Thymus (tissue), 11 donors: ENCODE measurements around the gene KCNJ14. TPM values are rescaled to one million over a fixed set of nuclear protein-coding genes. Genes with fewer than 3 reads are reported as not detected.

Experiments used
- DNase-seq, 9 donors: peaks; one replicate each; pipeline ENCODE4 v3.0.0-alpha.2; 2013; ENCODE audit warnings: low spot score in 9 of 9, low read depth in 6 of 9, missing footprints in 1 of 9
- H3K27ac ChIP-seq, 2 donors: one replicate each; pipeline ENCODE4 v1.5.1; 2013; ENCODE audit warnings: control low read depth in 1 of 2, low read depth in 1 of 2, low read length in 1 of 2, mild to moderate bottlenecking in 1 of 2, moderate library complexity in 1 of 2
- H3K27me3 ChIP-seq, 2 donors: one replicate each; pipeline ENCODE4 v1.5.1; 2013; ENCODE audit warnings: low read length in 1 of 2; ENCODE audit not compliant: control insufficient read depth in 2 of 2, insufficient read depth in 1 of 2
- H3K36me3 ChIP-seq, 2 donors: one replicate each; pipeline ENCODE4 v1.5.1; 2013; ENCODE audit warnings: low read length in 1 of 2, mild to moderate bottlenecking in 1 of 2, moderate library complexity in 1 of 2; ENCODE audit not compliant: control insufficient read depth in 2 of 2, insufficient read depth in 2 of 2
- H3K4me1 ChIP-seq, 2 donors: one replicate each; pipeline ENCODE4 v1.5.1; 2013; ENCODE audit warnings: low read length in 2 of 2; ENCODE audit not compliant: control insufficient read depth in 2 of 2, insufficient read depth in 2 of 2
- H3K4me3 ChIP-seq, 2 donors: one replicate each; pipeline ENCODE4 v1.5.1; 2013; ENCODE audit warnings: low read length in 2 of 2, control low read depth in 1 of 2, mild to moderate bottlenecking in 1 of 2
- H3K9me3 ChIP-seq, 2 donors: one replicate each; pipeline ENCODE4 v1.5.1; 2013; ENCODE audit warnings: low read length in 1 of 2, mild to moderate bottlenecking in 1 of 2; ENCODE audit not compliant: control insufficient read depth in 2 of 2, insufficient read depth in 1 of 2
- WGBS: extraction: QIAGEN DNeasy Blood & Tissue Kit; methylation state at CpG from one replicate; pipeline ENCODE4 v1.1.7; 2013; 5-methylcytosine and 5-hydroxymethylcytosine counted together
- polyA plus RNA-seq: library from polyadenylated mRNA; stranded (reverse); fragments of 200-250 nt; gene quantifications from one replicate; pipeline ENCODE4 v1.2.3, GENCODE V29; 2013
- total RNA-seq: library from RNA; stranded (reverse); fragments of 120-200 nt; gene quantifications from one replicate; pipeline ENCODE4 v1.2.4, GENCODE V29; 2013
- donor health status: healthy.

KCNJ14 gene
- total and polyA plus RNA-seq, 2 donors = 0.19 to 0.78 TPM

DNA sequence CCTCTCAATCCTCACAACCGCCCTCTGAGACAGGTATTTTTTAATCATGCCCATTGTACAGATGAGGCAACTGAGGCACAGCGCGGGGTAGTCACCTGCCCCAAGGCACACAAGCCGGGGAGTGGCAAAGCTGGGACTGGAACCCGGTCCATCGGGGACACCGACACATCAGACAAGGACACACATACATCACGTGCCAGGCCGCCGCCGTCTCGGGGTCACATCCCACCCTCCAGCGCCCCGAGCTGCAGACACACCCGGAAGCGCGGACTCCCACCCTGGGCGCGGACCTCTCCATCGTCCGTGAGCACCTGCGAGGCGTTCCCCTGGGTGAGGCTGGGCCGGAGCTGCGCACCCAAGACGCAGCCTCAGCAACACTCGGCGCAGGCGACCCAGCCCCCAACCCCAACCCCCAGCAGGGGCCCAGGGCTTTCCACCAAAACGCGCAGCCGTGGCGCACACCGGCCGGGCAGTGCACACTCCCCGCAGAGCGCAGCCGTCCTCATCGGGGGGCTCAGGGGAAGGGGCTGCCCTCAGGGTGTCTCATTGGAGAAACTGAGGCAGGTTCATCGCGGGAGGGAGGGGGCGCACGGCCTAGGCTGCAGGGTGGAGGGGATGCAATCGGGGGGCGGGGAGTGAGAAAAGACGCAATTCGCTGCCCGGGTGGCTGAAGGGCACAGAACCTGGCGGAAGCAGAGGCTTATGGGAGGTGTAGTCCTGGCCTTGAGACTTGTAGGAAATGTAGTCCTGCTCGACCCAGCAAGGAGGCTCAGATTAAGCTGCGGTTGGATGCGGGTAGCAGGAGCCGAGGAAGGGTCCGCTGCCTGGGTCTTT is 58.1 kb downstream of the KCNJ14 start:
- H3K27ac ChIP-seq = peak overlapping the region in 1 of 2 donors; percentile 52
- 3% methylated on average over 54 of the region's 54 CpGs for WGBS

DNA sequence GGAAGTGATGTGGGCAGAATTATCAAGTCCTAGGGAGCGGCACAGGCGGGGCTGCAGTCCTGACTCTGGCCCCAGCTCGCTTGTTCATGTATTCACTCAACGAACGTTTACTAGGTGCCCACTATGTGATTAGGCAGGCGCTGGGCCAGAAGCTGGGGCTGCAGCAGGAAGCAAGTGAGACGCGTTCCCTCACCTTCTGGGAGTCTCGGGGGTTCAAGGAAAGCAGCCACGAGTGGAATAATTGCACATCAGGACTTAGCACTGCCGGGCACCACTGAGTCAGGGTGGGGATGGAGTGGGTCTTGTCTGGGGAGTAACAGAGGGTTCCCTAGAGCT is 58.7 kb downstream of the KCNJ14 start:
- 49% methylated on average over 11 of the region's 11 CpGs for WGBS
- Histone ChIP-seq H3K36me3 (no peaks in the 10 kb centered on the region), H3K4me1 (peaks cover 10 to 20% of the 10 kb centered on the region in 2 donors), H3K27me3 (peaks cover 35 to 53% of the 10 kb centered on the region in 2 donors), H3K27ac (no peak overlapping the region), H3K4me3 (peak overlapping the region in 1 of 2 donors; percentile 83), H3K9me3 (peaks cover 0 to 11% of the 10 kb centered on the region in 2 donors)
- DNase-seq = no peak

More for the DNA sequence above, 58.1 kb downstream of the KCNJ14 start:
- H3K36me3 ChIP-seq = no peaks in the 10 kb centered on the region
- peaks cover 10 to 20% of the 10 kb centered on the region in 2 donors for H3K4me1 ChIP-seq
- peak in 6 of 9 donors; percentile 55 to 88 (median 74) for DNase-seq
- peak overlapping the region; percentile 49 to 83 for H3K4me3 ChIP-seq
- peaks cover 37 to 57% of the 10 kb centered on the region in 2 donors for H3K27me3 ChIP-seq
- peaks cover 0 to 11% of the 10 kb centered on the region in 2 donors for H3K9me3 ChIP-seq

DNA sequence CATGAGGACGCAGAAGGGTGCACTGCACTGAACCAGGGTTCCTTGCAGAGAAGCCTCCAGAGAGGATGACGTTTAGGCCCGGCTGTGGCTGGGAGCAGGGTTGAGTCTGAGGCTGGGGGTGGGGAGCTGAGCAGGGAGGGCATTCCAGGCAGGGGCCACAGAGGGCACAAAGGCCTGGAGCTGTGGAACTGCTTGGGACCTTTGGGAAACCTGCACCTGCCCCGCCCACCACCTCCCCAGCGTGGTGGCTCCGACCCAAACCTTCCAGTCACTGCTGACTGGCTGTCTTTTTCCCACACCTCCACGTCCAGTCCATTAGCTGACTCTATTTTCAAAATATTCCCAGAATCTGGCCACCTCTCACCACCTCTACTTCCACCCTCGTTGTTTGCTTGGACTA is 61.2 kb downstream of the KCNJ14 start:
- H3K4me3 ChIP-seq = no peak overlapping the region
- no peaks in the 10 kb centered on the region for H3K36me3 ChIP-seq
- H3K9me3 ChIP-seq = peaks cover 0 to 5% of the 10 kb centered on the region in 2 donors
- peaks cover 2 to 14% of the 10 kb centered on the region in 2 donors for H3K4me1 ChIP-seq
- no peak for DNase-seq
- 86% methylated on average over 8 of the region's 8 CpGs for WGBS
- H3K27ac ChIP-seq = no peak overlapping the region
- peaks cover 19 to 29% of the 10 kb centered on the region in 2 donors for H3K27me3 ChIP-seq

Other genes starting within 250 kb of the KCNJ14 start
- gene CARD8, start 199.7 kb upstream of the KCNJ14 start, total RNA-seq = 56.0 TPM
- gene CARD8, start 199.7 kb upstream of the KCNJ14 start, polyA plus RNA-seq = 66.4 TPM
- gene ZNF114, start 185.5 kb upstream of the KCNJ14 start, total RNA-seq = 1.6 TPM
- gene ZNF114, start 185.5 kb upstream of the KCNJ14 start, polyA plus RNA-seq = 0.57 TPM
- 41.2 TPM for gene EMP3, start 130.0 kb upstream of the KCNJ14 start, total RNA-seq
- 94.3 TPM for gene EMP3, start 130.0 kb upstream of the KCNJ14 start, polyA plus RNA-seq
- gene TMEM143, start 91.6 kb upstream of the KCNJ14 start, total RNA-seq = 4.6 TPM
- 10.3 TPM for gene TMEM143, start 91.6 kb upstream of the KCNJ14 start, polyA plus RNA-seq
- not detected for gene SYNGR4, start 91.2 kb upstream of the KCNJ14 start, total RNA-seq
- gene SYNGR4, start 91.2 kb upstream of the KCNJ14 start, polyA plus RNA-seq = 0.11 TPM
- 20.7 TPM for gene KDELR1, start 64.0 kb upstream of the KCNJ14 start, total RNA-seq
- 81.0 TPM for gene KDELR1, start 64.0 kb upstream of the KCNJ14 start, polyA plus RNA-seq
- 0.05 TPM for gene GRIN2D, start 61.9 kb upstream of the KCNJ14 start, total RNA-seq
- 0.07 TPM for gene GRIN2D, start 61.9 kb upstream of the KCNJ14 start, polyA plus RNA-seq
- 20.2 TPM for gene GRWD1, start 9.6 kb upstream of the KCNJ14 start, total RNA-seq
- 8.4 TPM for gene GRWD1, start 9.6 kb upstream of the KCNJ14 start, polyA plus RNA-seq
- gene CYTH2, start 13.8 kb downstream of the KCNJ14 start, total RNA-seq = 32.0 TPM
- 42.4 TPM for gene CYTH2, start 13.8 kb downstream of the KCNJ14 start, polyA plus RNA-seq
- 0.19 TPM for gene LMTK3, start 56.3 kb downstream of the KCNJ14 start, total RNA-seq
- gene LMTK3, start 56.3 kb downstream of the KCNJ14 start, polyA plus RNA-seq = 1.5 TPM
- gene SULT2B1, start 96.6 kb downstream of the KCNJ14 start, total RNA-seq = 0.09 TPM
- gene SULT2B1, start 96.6 kb downstream of the KCNJ14 start, polyA plus RNA-seq = 4.3 TPM
- not detected for gene SPACA4, start 151.2 kb downstream of the KCNJ14 start, total RNA-seq
- gene SPACA4, start 151.2 kb downstream of the KCNJ14 start, polyA plus RNA-seq = not detected
- 0.33 TPM for gene FAM83E, start 159.5 kb downstream of the KCNJ14 start, total RNA-seq
- gene FAM83E, start 159.5 kb downstream of the KCNJ14 start, polyA plus RNA-seq = 2.2 TPM
- 2,287 TPM for gene RPL18, start 163.6 kb downstream of the KCNJ14 start, total RNA-seq
- 2,606 TPM for gene RPL18, start 163.6 kb downstream of the KCNJ14 start, polyA plus RNA-seq
- gene SPHK2, start 163.9 kb downstream of the KCNJ14 start, total RNA-seq = 4.6 TPM
- 13.4 TPM for gene SPHK2, start 163.9 kb downstream of the KCNJ14 start, polyA plus RNA-seq
- 15.8 TPM for gene DBP, start 181.8 kb downstream of the KCNJ14 start, total RNA-seq
- 21.2 TPM for gene DBP, start 181.8 kb downstream of the KCNJ14 start, polyA plus RNA-seq
- 9.8 TPM for gene CA11, start 190.6 kb downstream of the KCNJ14 start, total RNA-seq
- gene CA11, start 190.6 kb downstream of the KCNJ14 start, polyA plus RNA-seq = 15.3 TPM
- gene NTN5, start 217.4 kb downstream of the KCNJ14 start, total RNA-seq = 0.09 TPM
- gene NTN5, start 217.4 kb downstream of the KCNJ14 start, polyA plus RNA-seq = 3.5 TPM
- 0.66 TPM for gene FUT2, start 240.4 kb downstream of the KCNJ14 start, total RNA-seq
- 3.2 TPM for gene FUT2, start 240.4 kb downstream of the KCNJ14 start, polyA plus RNA-seq